Measurements from ENCODE around the gene LHFPL5.

LHFPL5 gene

GRCh38 chr6:35804996-35805736 lies at the start of gene LHFPL5:
LHFPL5 (plus strand) TSS chr6:35805352; CDS start chr6:35805671, 319 bp downstream.
- peak; percentile 10 for DNase-seq (ENCODE audit: low spot score)

- DNase-seq (ENCODE audit: low spot score), result peak; percentile 60
These were observed 47.6 kb upstream of the LHFPL5 start for GRCh38 chr6:35757456-35758123.

- no peak for DNase-seq (ENCODE audit: low spot score)
These were observed 45.7 kb upstream of the LHFPL5 start for GRCh38 chr6:35759426-35759825.

GRCh38 chr6:35765739-35766138 lies 39.4 kb upstream of the LHFPL5 start:
- no peak for DNase-seq (ENCODE audit: low spot score)

- DNase-seq (ENCODE audit: low spot score), result no peak
These were observed 35.9 kb upstream of the LHFPL5 start for GRCh38 chr6:35769211-35769610.

- DNase-seq (ENCODE audit: low spot score), result no peak
These were observed 33.9 kb upstream of the LHFPL5 start for GRCh38 chr6:35771343-35771627.

GRCh38 chr6:35774116-35774794 lies 30.9 kb upstream of the LHFPL5 start:
- DNase-seq (ENCODE audit: low spot score), result no peak

- no peak for DNase-seq (ENCODE audit: low spot score)
These were observed 30.1 kb upstream of the LHFPL5 start for GRCh38 chr6:35775031-35775430.

- no peak for DNase-seq (ENCODE audit: low spot score)
These were observed 28.6 kb upstream of the LHFPL5 start, which contains the start of gene CLPSL2 for GRCh38 chr6:35776364-35777215. CLPSL2 (plus strand) TSS chr6:35776598; CDS start chr6:35776619, 21 bp downstream.

GRCh38 chr6:35777356-35778102 lies 27.6 kb upstream of the LHFPL5 start:
- no peak for DNase-seq (ENCODE audit: low spot score)

- DNase-seq (ENCODE audit: low spot score), result no peak
These were observed 26.7 kb upstream of the LHFPL5 start for GRCh38 chr6:35778437-35778836.

- DNase-seq (ENCODE audit: low spot score), result no peak
These were observed 24.4 kb upstream of the LHFPL5 start, which contains the start of gene CLPSL1 for GRCh38 chr6:35780719-35781118. CLPSL1 (plus strand) TSS chr6:35781019; CDS start chr6:35781111, 92 bp downstream.

- no peak for DNase-seq (ENCODE audit: low spot score)
These were observed 23.9 kb upstream of the LHFPL5 start for GRCh38 chr6:35781290-35781689.

GRCh38 chr6:35782424-35782823 lies 22.7 kb upstream of the LHFPL5 start:
- DNase-seq (ENCODE audit: low spot score), result no peak

- DNase-seq (ENCODE audit: low spot score), result no peak
These were observed 21.0 kb upstream of the LHFPL5 start for GRCh38 chr6:35784200-35784599.

GRCh38 chr6:35786272-35786671 lies 18.9 kb upstream of the LHFPL5 start:
- no peak for DNase-seq (ENCODE audit: low spot score)

- no peak for DNase-seq (ENCODE audit: low spot score)
These were observed 18.3 kb upstream of the LHFPL5 start for GRCh38 chr6:35786810-35787209.

- no peak for DNase-seq (ENCODE audit: low spot score)
These were observed 17.6 kb upstream of the LHFPL5 start for GRCh38 chr6:35787266-35788218.

- DNase-seq (ENCODE audit: low spot score), result no peak
These were observed 16.6 kb upstream of the LHFPL5 start for GRCh38 chr6:35788423-35788982.

- no peak for DNase-seq (ENCODE audit: low spot score)
These were observed 14.5 kb upstream of the LHFPL5 start for GRCh38 chr6:35790683-35791082.
